ENCODE data around the gene ID4.
"Not testable (repeated sequence)": the region's sequence is repeated elsewhere in the genome, so short reads cannot be mapped to it uniquely, and the experiment has no call there.

Gene ID4

GRCh38 chr6:19834858-19835257 lies 2.3 kb upstream of the ID4 start:
- DNase-seq, result no peak

- no peak for DNase-seq
These were observed 1.6 kb upstream of the ID4 start for GRCh38 chr6:19835605-19836004.

- peak; percentile 83 for DNase-seq
These were observed 606 bp downstream of the ID4 start for GRCh38 chr6:19837511-19838441.

- DNase-seq, result peak; percentile 98
These were observed 1.5 kb downstream of the ID4 start for GRCh38 chr6:19838442-19839236.

GRCh38 chr6:19839237-19839546 lies 2.0 kb downstream of the ID4 start:
- no peak for DNase-seq

- DNase-seq, result peak; percentile 28
These were observed 2.6 kb downstream of the ID4 start for GRCh38 chr6:19839788-19840187.

- peak; percentile 36 for DNase-seq
These were observed 4.0 kb downstream of the ID4 start for GRCh38 chr6:19841181-19841580.

- DNase-seq, result peak; percentile 35
These were observed 5.0 kb downstream of the ID4 start for GRCh38 chr6:19842030-19842615.

GRCh38 chr6:19844689-19845088 lies 7.5 kb downstream of the ID4 start:
- no peak for DNase-seq

- no peak for DNase-seq
These were observed 8.3 kb downstream of the ID4 start for GRCh38 chr6:19845266-19846041.

- no peak for DNase-seq
These were observed 11.4 kb downstream of the ID4 start for GRCh38 chr6:19848465-19849029.

- DNase-seq, result peak; percentile 19
These were observed 12.0 kb downstream of the ID4 start for GRCh38 chr6:19849196-19849595.

- DNase-seq, result no peak
These were observed 12.6 kb downstream of the ID4 start for GRCh38 chr6:19849755-19850154.

- DNase-seq, result peak; percentile 93
These were observed 14.3 kb downstream of the ID4 start for GRCh38 chr6:19851241-19852089.

GRCh38 chr6:19852090-19852457 lies 14.9 kb downstream of the ID4 start:
- peak; percentile 51 for DNase-seq

GRCh38 chr6:19852927-19853326 lies 15.8 kb downstream of the ID4 start:
- peak; percentile 63 for DNase-seq

GRCh38 chr6:19854421-19855015 lies 17.3 kb downstream of the ID4 start:
- not testable (repeated sequence) for DNase-seq

- DNase-seq, result no peak
These were observed 18.4 kb downstream of the ID4 start for GRCh38 chr6:19855536-19855935.

GRCh38 chr6:19857139-19857538 lies 20.0 kb downstream of the ID4 start:
- DNase-seq, result no peak

- peak; percentile 20 for DNase-seq
These were observed 20.5 kb downstream of the ID4 start for GRCh38 chr6:19857703-19858102.

- peak; percentile 78 for DNase-seq
These were observed 23.2 kb downstream of the ID4 start for GRCh38 chr6:19860235-19860877.
